ENCODE results near the gene FHIT.

DNA sequence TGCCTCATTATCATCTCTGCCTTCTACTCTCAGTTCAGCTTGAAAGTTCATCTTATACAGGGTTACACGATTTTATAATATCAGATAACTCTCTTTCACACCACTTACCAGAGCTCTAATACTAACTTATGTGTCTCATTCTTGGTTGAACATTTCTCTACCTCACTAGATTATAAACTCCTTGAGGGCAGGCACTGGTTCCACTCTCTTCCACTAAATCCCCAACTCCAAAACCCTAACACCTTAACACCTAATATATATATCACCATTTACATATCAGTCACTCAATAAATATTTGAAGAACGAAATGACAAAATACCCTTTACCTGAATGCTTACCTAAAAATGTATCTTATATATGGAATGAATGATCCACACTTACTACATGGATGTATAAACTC, 977.2 kb downstream of the FHIT start:
- TF ChIP-seq, protein P1, sequence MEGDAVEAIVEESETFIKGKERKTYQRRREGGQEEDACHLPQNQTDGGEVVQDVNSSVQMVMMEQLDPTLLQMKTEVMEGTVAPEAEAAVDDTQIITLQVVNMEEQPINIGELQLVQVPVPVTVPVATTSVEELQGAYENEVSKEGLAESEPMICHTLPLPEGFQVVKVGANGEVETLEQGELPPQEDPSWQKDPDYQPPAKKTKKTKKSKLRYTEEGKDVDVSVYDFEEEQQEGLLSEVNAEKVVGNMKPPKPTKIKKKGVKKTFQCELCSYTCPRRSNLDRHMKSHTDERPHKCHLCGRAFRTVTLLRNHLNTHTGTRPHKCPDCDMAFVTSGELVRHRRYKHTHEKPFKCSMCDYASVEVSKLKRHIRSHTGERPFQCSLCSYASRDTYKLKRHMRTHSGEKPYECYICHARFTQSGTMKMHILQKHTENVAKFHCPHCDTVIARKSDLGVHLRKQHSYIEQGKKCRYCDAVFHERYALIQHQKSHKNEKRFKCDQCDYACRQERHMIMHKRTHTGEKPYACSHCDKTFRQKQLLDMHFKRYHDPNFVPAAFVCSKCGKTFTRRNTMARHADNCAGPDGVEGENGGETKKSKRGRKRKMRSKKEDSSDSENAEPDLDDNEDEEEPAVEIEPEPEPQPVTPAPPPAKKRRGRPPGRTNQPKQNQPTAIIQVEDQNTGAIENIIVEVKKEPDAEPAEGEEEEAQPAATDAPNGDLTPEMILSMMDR (IDR thresholded peaks at IDR 0.05) = no peak
- TF ChIP-seq POLR2A (IDR thresholded peaks at IDR 0.05) = no peak
